ENCODE measurements around the gene IMPACT.
A peak's percentile ranks its signal among the peaks of the same experiment; 100 is the strongest.

The IMPACT gene, protein sequence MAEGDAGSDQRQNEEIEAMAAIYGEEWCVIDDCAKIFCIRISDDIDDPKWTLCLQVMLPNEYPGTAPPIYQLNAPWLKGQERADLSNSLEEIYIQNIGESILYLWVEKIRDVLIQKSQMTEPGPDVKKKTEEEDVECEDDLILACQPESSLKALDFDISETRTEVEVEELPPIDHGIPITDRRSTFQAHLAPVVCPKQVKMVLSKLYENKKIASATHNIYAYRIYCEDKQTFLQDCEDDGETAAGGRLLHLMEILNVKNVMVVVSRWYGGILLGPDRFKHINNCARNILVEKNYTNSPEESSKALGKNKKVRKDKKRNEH

DNA sequence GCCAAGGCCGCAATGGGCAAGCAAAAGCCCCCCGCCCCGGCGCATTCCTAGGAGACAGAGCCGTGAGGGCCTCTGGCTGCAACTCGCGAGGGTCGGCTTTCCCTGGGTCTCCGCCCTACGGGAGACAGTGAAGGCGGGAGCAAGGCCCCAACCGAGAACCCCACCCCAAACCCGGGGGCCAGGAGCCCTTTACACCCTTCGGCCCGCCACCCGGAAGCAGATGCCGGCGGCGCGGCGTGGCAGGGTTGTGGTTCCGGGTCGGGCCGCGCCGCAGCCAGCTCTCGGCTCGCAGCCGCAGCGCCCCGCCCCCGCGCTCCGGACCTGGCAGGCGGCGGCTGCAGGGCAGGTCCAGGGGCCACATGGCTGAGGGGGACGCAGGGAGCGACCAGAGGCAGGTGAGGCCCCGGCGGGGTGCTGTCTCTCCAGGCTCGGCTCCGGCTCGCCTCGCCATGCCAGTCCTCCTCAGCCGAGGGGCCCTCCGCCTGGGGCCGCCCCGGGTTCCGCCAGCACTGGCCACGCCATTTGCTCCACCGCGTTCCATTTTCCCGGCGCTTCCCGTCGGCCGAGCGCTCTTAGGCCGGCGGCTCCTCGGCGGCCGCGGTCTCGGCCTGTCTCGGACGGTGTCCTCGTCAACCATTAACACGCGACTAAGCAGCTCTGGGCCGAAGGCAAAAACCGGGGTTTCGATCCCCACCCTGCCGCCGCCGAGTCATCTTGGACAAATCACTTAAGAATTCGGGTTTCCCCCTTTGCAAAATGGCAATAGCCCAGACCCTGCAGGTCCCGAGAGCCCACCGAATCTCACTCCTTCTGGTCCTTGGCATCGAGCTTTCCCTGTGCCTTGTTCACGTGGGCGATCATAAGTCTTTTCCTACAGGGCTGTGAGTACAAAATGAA, at the start of gene IMPACT:
IMPACT (plus strand) TSS at position 273 of the 897 bp plus-strand sequence; CDS start at position 360, 87 bp downstream.
- DNase-seq = peak; percentile 81 to 85

DNA sequence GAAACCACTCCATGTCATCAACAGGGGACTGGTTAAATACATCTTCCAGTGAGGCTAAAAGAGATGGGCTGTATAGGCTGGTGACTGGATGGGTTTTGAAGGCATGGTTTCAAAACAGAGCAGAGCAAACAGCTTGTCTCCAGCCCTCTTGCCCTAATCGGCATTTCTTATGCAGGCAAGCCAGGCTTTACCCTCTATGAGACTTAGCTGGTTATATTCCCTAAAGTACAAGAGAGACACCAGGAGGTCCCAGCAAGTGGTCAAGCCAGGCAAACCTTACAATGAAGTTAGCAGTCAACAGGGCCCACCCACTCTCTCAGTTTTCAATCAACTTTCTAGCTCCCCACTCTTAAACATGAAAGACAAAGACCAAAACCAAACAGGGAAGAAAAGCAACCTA, 47.9 kb upstream of the IMPACT start:
- no peak for DNase-seq

DNA sequence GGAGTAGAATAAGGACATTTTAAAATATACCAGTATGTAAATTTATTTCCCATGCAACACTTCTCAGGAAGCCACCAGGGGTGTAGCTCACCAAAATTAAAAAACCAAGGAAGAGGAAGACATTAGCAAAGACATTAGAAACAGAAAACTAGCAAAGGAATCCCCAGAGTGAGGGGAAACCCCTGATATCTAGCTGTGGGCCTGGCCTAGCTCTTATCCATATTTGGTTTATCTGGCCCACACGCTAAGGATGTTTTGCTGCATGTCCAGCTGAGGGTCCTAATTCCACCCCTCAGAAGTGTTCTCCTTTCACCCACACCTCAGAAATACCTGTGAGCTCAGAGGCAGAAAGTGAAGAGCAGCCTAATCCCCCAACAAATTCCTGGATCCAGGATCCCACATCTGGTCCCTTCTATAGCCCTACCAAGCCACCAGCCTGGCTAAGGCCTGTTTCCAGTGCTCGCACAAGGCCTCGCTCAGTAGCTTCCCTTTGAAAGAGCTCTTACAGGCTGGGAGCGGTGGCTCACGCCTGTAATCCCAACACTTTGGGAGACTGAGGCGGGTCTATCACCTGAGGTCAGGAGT, 46.2 kb upstream of the IMPACT start:
- DNase-seq = no peak

DNA sequence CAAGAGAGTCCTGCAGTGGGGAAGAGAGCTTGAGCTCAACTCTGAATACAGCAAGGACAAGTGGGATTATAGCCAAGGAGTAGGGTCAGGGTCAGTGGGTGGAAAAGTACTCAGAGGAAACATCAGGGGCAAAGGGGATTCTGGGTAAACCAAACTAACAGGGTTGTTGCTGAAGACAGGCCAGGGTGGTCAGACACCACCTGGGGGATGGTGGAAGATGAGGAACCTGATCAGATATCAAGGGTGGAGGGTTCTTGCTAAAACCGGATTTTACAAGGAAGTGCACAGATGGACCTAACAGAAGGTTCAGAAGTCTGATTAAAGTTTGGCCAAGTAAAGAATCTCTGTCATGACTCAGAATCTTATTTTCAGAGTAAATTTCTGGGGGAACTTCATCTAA, 45.3 kb upstream of the IMPACT start:
- DNase-seq = no peak

DNA sequence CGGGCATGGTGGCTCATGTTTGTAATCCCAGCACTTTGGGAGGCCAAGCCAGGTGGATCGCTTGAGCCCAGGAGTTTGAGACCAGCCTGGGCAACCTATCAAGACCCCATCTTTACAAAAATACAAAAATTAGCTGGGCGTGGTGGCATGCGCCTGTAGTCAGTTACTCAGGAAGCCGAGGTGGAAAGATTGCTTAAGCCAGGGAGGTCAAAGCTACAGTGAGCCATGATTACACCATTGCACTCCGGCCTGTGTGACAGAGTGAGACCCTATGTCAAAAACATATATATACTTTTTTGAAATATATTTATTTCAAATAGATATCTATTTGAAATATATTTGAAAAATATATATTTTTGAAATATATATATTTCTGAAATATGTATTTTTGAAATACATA, 39.8 kb upstream of the IMPACT start:
- DNase-seq = no peak

DNA sequence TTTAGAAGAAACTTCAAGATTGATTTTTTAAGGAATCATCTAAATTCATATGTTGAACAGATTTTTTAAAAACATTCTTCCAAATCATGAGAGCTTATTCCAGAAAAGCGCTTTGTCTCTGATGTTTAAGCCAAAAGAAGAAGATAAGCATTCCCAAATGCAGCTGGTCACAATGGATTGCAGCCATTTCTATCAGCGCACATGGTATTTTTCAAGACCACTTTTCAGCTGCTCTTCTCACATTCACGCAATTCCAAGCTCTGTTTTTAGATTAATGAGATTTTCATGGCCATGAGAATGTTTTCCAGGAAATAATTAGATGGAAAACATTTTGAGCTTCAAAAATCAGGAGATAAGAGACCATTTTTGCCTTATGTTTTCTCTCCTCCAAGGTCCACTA, 37.5 kb upstream of the IMPACT start:
- DNase-seq = no peak

DNA sequence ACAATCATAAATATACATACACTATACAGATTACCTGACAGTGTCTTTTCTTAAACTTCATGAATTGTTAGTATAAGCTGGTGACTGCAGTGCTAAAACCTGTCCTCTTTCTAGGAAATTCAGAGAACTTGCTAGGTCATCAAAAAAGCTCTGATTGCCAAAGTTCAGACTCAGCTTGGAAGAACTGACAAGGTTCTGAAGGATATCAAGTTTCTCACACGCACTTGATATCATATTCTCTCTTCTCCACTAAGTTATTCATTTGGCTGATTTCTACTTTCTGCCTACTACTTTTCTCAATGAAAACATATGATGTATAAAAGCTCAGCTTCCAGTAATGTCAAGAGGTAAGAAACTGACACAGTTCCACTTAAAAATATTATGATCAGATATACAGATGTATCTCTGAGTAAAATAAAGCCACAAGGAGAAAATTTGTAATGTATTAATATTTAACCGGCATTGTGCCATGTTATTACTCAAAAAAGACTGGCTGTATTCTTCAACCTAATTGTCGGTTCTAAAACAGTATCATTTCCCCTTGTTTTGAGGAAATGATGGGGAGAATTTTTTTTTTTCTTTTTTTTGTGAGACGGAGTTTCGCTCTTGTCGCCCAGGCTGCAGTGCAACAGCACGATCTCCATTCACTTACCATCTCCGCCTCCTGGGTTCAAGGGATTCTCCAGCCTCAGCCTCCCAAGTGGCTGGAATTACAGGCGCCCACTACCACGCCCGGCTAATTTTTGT, 31.2 kb upstream of the IMPACT start:
- DNase-seq = no peak

DNA sequence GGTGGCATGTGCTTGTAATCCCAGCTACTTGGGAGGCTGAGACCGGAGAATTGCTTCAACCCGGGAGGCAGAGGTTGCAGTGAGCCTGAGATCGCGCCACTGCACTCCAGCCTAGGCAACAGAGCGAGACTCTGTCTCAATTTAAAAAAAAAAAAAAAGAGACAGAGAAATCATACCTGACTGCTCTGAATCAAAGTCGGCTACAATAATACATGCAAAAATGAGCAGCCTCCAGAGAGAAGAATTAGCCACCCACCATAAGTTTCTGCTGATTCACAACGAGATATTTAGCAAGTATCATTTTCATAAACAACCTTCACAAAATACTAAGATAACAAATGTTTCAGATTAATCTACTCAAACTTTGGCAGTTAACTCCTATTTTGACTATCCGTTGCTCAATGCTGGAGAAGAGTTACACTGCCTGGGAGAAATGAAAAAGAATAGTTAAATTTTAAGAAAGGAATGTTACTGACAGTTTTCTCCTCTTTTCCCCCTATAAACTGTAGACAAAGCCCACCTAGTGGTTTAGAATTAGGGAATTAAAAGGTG, 30.3 kb upstream of the IMPACT start:
- DNase-seq = no peak

DNA sequence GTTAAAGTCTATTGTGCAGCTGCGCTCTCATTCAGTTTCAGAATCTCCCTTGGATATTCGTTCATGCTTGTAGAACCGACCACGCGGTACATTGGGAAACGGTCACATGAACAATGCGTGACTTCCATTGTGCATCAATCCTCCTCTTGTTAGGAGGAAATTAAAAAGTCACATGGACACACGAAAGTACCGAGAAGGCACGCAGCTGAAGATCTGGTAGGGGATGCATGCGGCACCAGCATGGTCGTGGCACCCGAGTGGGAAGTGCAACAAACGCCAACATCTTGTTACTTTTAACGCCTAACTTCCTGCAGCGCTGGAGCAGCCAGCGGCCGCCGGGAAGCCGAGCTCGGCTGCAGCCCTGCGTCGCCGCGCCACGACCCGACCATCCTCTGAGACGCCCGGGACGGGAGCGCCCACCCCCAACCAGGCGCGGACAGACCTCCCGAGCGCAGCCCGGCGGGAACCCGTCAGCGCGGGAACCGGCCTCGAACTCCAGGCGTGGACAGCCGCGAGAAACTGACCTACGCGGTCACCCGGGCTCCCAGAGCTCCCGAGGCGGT, 29.3 kb upstream of the IMPACT start:
- peak; percentile 25 to 42 for DNase-seq

DNA sequence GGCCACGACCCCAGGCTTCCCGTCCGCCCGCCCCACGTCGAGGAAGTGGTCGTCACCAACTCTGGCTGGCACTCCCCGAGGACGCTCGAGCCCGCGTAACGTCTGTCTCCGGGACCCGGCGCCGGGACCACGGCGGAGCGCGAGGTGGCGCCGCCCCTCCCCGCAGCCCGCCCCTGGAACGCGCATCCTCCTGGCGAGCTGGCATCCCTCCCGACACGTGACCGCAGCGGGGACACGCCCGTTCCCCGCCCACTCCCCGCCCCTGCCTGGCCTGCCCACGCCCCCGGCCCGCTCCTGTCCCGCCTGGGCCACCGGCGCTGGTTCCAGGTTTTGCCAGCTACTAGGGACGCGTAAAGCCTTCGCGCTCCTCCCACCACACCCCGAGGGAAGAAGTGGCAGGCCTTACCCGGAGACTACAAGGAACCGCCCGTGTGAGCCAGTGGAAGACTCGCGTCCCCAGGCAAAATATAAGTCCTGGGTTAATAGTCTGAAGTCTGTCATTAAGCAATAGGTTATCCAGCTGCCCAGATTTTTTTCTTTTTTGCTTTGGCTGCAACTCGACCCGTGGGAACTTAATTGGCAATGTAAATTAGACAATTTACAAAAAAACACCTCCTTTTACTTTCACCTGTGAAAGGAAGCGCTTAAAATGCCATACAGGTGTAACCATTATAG, 28.6 kb upstream of the IMPACT start, which contains the start of gene OSBPL1A:
OSBPL1A (minus strand) TSS at position 131 of the 675 bp plus-strand sequence. CDS start 20,291 bp downstream, outside the sequence.
- peak; percentile 77 to 88 for DNase-seq

DNA sequence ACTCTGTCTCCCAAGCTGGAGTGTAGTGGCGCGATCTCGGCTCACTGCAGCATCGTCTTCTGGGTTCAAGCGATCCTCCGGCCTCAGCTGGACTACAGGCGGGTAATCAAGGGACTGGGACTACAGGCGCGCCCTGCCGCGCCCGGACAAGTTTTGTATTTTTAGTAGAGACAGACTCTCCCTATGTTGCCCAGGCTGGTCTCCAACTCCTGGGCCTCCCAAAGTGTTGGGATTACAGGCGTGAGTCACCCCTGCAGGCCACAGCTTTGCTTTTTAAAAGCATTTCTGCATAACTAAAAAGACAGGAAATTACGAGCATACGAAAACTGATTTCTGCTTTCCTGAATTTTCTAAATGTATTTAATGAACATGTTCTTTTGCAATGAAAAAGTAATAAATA, 27.9 kb upstream of the IMPACT start:
- no peak for DNase-seq

DNA sequence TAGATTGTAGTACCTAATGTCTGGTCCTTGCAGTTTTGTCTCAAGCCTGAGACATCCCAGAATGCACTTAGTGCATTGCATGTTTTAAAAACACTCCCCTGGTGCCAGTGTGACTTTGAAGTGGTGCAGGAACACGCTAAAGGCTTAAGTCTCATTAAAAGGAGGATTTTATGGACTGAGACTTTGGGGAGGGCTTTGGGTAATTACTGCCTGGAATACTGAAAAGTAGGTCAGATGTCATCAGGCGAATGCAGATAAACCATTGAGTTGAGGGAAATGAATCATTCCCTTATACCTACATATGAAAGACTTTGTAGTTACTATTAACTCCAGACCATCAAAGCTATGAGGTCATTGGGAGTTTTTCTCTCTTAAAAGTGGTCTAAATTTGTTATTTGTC, 25.9 kb upstream of the IMPACT start:
- no peak for DNase-seq

DNA sequence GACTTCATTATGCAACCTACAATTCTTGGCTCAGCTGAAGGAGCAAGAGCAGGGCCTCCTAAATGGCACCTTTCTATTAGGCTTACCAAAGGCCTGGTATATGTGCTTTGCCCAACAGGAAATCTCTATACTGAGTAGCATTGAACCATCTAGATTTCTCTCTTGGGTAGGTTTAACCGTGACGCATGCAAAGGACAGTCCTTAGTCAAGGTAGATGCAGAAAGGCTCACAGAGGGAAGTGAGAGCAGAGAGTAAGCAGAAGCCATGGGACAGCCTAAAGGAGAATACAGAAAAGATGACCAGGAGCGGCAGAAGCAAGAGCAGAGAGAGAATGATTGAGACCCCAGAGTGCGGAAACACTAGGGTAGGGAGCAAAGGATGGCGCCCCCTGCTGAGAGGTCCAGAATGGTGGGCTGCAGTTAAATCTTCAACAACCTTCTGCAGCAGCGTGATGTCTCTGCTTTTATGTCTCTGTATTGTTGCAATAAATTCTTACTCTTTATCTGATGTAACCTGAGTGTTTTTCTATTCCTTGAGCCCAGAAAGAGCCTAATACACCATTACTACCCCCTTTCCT, 24.2 kb upstream of the IMPACT start:
- peak in 1 of 2 donors; percentile 21 for DNase-seq

DNA sequence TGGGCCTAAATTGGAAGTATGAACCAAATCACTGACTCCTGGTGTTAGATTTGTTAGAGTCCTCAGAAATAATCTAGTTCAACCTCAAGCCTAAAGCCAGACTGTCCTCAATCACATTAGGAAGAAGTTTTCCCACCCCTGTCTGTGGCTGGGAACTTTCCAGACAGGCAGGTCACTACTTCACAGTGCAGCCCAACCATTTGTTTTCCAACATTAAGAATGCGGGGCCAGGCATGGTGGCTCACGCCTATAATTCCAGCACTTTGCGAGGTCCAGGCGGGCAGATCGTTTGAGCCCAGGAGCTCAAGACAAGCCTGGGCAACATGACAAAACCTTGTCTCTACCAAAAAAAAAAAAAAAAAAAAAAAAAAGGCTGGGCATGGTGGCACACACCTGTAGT, 23.4 kb upstream of the IMPACT start:
- DNase-seq = no peak

DNA sequence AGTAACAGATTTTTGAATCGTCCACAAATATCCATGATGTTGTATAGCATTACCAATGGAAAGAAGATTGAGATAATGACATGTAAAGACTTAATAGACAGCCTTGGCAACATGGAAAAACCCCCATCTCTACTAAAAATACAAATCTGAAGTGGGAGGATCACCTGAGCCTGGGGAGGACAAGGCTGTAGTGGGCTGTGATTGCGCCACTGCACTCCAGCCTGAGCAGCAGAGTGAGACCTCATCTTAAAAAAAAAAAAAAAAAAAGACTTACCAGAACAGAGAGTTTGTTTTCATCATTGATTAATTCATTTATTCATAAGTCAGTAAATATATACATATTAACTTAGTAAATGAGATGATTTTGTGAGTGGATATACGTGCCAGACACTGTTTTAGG, 21.9 kb upstream of the IMPACT start:
- no peak for DNase-seq

DNA sequence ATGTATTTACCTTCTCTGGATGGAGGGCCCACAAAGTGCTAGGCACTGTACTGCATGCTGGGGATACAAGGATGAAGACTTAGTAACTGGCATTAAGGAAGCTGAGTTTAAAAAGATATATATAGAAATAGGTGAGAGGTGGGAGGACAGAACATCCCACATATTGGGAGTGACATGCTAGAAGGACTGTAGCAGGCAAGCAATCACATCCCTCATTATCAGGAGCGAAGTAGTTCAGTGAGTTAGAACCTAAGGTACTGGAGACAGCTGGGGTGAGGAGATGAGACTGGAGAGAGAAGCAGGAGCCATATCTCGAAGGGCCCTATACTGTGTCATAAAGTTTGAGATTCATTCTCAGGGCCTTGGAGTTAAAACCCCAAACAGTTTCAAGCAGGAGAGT, 18.0 kb upstream of the IMPACT start:
- DNase-seq = no peak

DNA sequence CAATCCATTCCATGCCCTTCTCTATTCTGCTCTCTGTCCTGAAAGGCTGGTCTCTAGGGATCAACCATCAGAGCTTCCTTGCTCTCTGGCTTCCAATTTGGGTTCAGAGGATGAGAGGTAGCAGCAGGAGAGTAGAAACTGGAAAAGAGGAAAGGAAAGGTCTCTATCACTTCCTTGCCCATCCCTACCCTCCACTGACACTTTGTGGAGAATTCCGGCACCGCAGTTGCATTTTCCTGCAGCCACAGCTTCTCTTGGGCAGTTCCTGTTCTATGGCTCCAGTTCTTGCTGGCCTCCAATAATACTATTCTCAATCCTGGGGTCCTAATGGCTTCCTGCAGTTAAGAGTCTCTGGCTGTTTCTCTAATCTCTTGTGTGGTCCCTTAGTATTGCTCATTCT, 13.3 kb upstream of the IMPACT start:
- no peak for DNase-seq

DNA sequence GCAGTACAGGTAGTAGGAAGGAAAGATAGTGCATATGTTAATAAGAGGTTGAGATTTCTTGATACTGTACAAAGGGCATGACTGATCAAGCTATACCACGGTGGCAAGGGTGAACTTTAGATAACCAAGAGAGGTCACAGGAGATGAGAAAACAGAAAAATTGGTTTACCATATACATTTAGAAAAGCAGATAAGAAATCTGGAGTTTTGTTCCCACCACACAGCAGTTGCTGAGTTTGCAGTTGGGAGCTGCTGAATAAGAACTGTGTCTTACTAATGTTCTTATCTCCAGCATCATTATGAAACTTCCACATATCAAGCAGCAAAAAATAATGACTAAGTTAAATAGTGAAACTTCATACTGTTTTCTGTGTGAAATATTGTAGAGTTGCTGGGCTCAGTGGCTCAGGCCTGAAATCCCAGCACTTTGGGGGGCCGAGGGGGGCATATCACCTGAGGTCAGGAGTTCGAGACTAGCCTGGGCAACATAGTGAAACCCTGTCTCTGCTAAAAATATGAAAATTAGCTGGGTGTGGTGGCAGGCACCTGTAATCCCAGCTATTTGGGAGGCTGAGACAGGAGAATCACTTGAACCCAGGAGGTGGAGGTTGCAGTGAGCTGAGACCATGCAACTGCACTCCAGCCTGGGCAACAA, 12.0 kb upstream of the IMPACT start:
- peak; percentile 27 to 34 for DNase-seq

DNA sequence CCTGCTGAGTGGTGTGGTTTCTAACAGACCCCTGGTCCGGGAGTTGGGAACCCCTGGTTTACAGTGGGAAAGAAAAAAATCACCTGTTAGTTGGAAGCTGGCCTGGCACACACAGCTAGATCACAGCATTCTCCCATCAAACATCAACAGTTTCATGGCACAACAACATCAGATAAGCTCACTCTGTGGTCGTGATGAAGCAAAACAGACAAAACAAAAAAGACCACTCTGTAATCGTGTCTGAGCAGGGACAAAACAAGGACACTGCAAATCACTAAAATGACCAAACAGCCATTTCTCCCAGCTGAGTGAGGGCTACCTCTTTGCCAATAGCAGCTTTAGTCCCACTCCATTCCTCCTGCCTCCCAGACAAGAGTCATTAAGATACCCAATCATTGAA, 9.0 kb upstream of the IMPACT start:
- no peak for DNase-seq

DNA sequence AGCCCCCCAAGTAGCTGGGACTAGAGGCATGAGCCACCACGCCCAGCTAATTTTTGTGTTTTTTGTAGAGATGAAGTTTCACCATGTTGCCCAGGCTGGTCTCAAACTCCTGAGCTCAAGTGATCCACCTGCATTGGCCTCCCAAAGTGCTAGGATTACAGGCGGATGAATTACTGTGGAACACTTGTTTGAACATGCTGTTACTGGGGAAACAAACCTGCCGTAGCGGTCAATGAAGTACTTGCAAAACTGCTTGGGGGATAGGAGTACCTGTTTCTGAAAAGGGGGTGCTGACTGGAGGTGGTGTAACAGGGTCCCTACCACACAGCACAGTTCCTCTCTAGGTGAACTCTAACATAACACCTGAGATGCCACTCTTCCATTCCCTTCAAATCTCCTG, 5.9 kb upstream of the IMPACT start:
- no peak for DNase-seq

DNA sequence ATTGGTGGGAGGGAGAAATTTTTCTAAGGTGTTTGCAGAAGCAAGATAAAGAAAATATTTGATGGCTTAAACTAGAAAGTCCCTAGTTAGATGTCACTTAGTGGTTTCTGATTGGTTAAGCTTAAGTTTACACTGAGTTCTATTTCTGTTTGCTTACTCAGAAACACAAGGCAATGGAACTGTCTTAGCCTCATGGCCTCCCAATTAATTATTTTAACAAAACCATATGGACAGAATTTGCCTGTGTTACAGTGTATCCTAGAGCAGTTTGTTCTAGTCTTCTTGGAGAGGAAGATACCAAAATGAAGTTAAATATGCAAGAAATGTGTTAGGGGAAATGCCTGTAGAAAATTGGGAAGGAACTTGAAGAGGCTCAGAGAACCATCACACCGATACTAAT, 4.6 kb upstream of the IMPACT start:
- no peak for DNase-seq

Measured in stimulated activated CD4-positive, alpha-beta T cell treated with anti-CD3 and anti-CD28 coated beads, Interleukin-2, amount 100 ng/mL, for 24 hours (primary cell).